Transverse colon (tissue), 4 donors: ENCODE measurements around the gene RIMS1.

Experiments used
- CTCF ChIP-seq, 5 experiments: fragments of 200-600 bp in 3 of 5; fragments of 450-650 bp in 2 of 5; sonication (generic) in 3 of 5; IDR thresholded peaks; 1 replicate in 2 of 5; 2 replicates in 3 of 5; pipeline ENCODE4 v1.5.1; 2016 to 2017; ENCODE audit warnings: antibody characterized with exemption in 5 of 5, inconsistent platforms in 3 of 5, mild to moderate bottlenecking in 2 of 5, moderate library complexity in 1 of 5
- POLR2A ChIP-seq: fragments of 450-650 bp; IDR thresholded peaks from one replicate; pipeline ENCODE4 v1.6.1; 2016; ENCODE audit warnings: antibody characterized with exemption, mild to moderate bottlenecking, moderate library complexity
- POLR2AphosphoS5 ChIP-seq, 3 donors: sonication (generic); formaldehyde crosslinking; IDR thresholded peaks; one replicate each; pipeline ENCODE4 v1.6.1; 2016; ENCODE audit warnings: antibody characterized with exemption in 3 of 3

GRCh38 chr6:72288592-72288991 lies 402.2 kb downstream of the RIMS1 start:
- TF ChIP-seq CTCF (IDR thresholded peaks at IDR 0.05) (no peak), POLR2A (no peak), POLR2AphosphoS5 (IDR thresholded peaks at IDR 0.05) (no peak)
